ENCODE results near the gene PANX1.

The PANX1 gene

GRCh38 chr11:94170953-94171352 lies 42.3 kb downstream of the PANX1 start:
- H3K4me3 ChIP-seq (ENCODE audit: control insufficient read depth, low read depth, low read length) = no peak overlapping the region
- DNase-seq (ENCODE audit: low read depth) = no peak
- no peak for TF ChIP-seq CTCF (conservative IDR thresholded peaks at IDR 0.05; ENCODE audit: control insufficient read depth, insufficient read depth, low read depth, low read length)

- DNase-seq (ENCODE audit: low read depth) = peak; percentile 55
- TF ChIP-seq CTCF (conservative IDR thresholded peaks at IDR 0.05; ENCODE audit: control insufficient read depth, insufficient read depth, low read depth, low read length) = peak; percentile 83
- H3K4me3 ChIP-seq (ENCODE audit: control insufficient read depth, low read depth, low read length) = no peak overlapping the region
Observed at GRCh38 chr11:94171693-94172440, 43.2 kb downstream of the PANX1 start.

GRCh38 chr11:94175535-94175934 lies 46.9 kb downstream of the PANX1 start:
- peak; percentile 92 for DNase-seq (ENCODE audit: low read depth)
- TF ChIP-seq CTCF (conservative IDR thresholded peaks at IDR 0.05; ENCODE audit: control insufficient read depth, insufficient read depth, low read depth, low read length) = no peak

GRCh38 chr11:94178331-94178730 lies 49.7 kb downstream of the PANX1 start:
- no peak overlapping the region for H3K4me3 ChIP-seq (ENCODE audit: control insufficient read depth, low read depth, low read length)
- no peak for DNase-seq (ENCODE audit: low read depth)
- TF ChIP-seq CTCF (conservative IDR thresholded peaks at IDR 0.05; ENCODE audit: control insufficient read depth, insufficient read depth, low read depth, low read length) = no peak

More at GRCh38 chr11:94175535-94175934, 46.9 kb downstream of the PANX1 start:
- no peak overlapping the region for H3K4me3 ChIP-seq (ENCODE audit: control insufficient read depth, low read depth, low read length)

- no peak overlapping the region for H3K4me3 ChIP-seq (ENCODE audit: control insufficient read depth, low read depth, low read length)
- TF ChIP-seq CTCF (conservative IDR thresholded peaks at IDR 0.05; ENCODE audit: control insufficient read depth, insufficient read depth, low read depth, low read length) = no peak
- no peak for DNase-seq (ENCODE audit: low read depth)
Observed at GRCh38 chr11:94179696-94180095, 51.1 kb downstream of the PANX1 start.

GRCh38 chr11:94181526-94181925 lies 52.9 kb downstream of the PANX1 start:
- no peak overlapping the region for H3K4me3 ChIP-seq (ENCODE audit: control insufficient read depth, low read depth, low read length)
- DNase-seq (ENCODE audit: low read depth) = no peak
- TF ChIP-seq CTCF (conservative IDR thresholded peaks at IDR 0.05; ENCODE audit: control insufficient read depth, insufficient read depth, low read depth, low read length) = no peak

All from fibroblast of mammary gland (primary cell).